GM18858 (cell line): ENCODE measurements around the gene AMN.

ENCODE experiments used
- ATAC-seq: cut with Tn5 transposase; IDR thresholded peaks from one replicate; pipeline ENCODE4 v1.9.1; 2021; ENCODE audit not compliant: unreplicated experiment

The AMN gene

DNA sequence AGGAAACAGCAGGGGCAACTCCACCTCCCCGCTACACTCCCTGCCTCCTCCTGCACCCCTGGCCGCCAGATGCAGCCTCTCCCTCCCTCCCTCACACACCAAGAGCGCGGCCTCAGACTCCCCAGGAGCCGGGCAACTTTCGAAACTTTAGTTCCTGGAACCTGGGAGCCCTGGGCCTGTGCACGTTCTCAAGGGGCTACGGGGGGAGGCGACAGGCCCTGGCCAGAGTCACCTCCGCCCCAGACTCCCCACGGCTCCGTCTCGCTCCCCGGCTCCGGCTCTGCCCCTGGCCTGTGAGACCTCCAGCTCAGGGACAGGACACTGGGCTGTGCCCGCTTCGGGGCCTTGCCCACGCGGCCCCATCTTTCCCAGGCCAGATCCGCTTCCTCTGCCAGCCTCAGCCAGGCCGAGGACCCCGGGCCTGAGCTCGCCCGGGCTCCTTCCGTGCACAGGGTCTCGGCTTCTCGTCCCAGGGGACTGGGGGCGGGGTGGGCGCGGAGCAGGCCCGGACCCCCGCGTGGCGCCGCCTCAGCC lies 5.5 kb downstream of the AMN start:
- no peak for ATAC-seq

GRCh38 chr14:102928412-102929240 lies 6.2 kb downstream of the AMN start:
- no peak for ATAC-seq

DNA sequence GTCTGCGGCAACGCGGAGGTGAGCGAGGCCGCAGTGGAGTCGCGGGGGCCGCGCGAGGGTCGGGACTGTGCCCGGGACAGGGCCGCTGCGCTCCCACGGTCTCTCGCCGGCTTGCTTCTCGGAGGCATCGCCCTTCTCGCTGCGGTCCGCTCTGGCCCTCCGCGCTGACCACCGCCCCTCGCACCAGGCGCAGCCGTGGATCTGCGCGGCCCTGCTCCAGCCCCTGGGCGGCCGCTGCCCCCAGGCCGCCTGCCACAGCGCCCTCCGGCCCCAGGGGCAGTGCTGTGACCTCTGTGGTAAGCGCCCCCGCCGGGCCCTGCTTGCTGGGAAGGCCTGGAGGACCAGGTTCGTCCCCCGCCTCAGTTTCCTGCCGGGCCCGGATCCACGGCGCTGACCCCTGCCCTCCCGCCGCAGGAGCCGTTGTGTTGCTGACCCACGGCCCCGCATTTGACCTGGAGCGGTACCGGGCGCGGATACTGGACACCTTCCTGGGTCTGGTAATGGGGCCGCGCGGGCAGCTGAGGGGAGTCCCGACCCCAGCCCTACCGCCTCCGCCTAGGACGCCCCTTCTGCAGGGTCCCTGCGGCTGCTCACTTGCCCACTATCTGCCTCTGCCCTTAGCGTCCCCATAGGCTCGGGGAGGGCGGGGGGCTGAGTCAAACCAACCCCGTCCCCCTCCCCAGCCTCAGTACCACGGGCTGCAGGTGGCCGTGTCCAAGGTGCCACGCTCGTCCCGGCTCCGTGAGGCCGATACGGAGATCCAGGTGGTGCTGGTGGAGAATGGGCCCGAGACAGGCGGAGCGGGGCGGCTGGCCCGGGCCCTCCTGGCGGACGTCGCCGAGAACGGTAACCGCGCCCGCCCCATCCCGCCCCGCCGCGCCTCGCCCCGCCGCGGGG lies 7.0 kb downstream of the AMN start:
- ATAC-seq = no peak

GRCh38 chr14:102930138-102930752 lies 7.8 kb downstream of the AMN start:
- no peak for ATAC-seq

GRCh38 chr14:102930753-102931579 lies 8.5 kb downstream of the AMN start:
- no peak for ATAC-seq

- ATAC-seq = no peak
These were observed 9.3 kb downstream of the AMN start for GRCh38 chr14:102931580-102932285.

GRCh38 chr14:102932484-102933248 lies 10.2 kb downstream of the AMN start:
- no peak for ATAC-seq

DNA sequence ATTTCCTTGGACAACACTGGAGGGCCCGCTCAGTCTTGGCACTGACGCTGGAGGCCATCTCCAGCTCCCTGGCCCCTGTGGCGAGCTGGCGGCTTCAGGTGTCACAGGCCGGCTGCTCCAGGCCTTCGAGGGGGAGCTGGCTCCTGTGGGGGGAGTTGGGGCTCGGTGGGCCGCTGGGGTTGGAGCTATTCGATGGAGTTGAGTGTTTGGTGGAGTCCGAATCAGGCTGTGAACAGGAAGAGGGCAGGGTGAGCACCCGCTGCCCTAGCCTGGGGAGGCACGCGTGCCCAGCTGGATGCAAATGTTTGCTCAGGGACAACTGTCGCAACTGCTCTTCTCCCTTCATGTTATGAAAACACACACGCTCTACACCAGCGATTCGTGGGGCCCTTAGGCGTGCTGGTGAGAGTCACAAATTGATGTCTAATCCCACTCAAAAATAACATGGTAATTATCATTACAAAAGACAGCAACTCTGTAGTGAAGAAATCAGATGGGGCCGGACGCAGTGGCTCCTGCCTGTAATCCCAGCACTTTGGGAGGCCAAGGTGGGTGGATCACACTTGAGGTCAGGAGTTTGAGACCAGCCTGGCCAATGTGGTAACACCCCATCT lies 11.3 kb downstream of the AMN start:
- ATAC-seq = no peak

DNA sequence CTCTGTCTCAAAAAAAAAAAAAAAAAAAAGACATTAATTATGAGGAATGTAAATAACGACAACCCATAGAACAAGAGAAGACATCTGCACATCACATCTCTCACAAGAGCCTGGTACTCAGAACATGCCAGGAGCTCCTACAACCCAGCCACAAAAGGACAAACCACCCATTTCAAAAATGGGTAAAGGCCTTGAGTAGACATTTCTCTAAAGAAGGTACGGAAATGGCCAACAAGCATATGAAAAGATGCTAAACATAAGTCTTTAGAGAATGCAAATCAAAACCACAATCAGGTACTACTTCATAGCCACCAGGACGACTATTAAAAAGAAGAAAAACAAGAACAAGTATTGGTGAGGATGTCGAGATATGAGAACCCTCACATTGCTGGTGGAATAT lies 13.3 kb downstream of the AMN start:
- no peak for ATAC-seq

DNA sequence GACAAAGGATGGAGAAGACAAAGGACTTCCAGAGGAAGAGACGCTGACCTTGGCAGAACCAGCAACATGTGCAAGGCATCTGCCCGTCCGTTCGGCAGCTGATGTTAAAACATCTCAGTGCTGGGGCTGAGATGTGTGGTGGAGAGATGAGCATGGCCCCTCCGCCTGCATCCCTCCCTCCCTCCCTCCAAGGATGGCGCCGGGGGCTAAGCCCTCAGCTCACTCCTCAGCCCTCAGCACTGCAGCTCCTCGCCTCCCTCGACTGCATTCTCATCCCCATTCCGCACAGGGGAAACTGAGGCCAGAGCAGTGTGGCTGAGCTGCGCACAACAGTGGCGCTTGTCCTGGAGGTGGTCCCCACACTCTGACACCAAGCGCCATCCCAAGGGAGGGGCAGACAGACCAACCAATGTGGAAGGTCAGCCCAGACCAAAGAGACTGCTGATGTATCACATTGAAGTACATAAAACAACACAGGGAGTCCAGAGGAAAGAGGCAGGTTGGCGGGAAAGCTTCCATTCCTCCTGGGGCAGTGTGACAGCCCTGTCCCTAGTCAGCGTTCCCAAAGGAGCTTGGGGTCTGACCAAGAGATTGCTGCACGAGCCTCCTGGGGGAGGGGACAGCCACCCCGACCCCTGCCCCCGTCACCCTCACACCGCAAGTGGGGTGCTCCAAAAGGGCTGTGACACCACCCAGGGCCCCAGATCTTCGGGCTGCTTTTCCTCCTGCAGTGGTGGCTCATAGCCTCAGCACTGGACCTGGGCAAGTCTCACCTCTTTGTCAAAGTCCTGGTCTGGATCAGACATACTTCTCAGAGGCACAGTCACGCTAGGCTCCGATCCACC lies 15.1 kb downstream of the AMN start:
- no peak for ATAC-seq

GRCh38 chr14:102938191-102938590 lies 15.7 kb downstream of the AMN start:
- no peak for ATAC-seq

- ATAC-seq = no peak
These were observed 16.9 kb downstream of the AMN start for GRCh38 chr14:102939329-102939728.

DNA sequence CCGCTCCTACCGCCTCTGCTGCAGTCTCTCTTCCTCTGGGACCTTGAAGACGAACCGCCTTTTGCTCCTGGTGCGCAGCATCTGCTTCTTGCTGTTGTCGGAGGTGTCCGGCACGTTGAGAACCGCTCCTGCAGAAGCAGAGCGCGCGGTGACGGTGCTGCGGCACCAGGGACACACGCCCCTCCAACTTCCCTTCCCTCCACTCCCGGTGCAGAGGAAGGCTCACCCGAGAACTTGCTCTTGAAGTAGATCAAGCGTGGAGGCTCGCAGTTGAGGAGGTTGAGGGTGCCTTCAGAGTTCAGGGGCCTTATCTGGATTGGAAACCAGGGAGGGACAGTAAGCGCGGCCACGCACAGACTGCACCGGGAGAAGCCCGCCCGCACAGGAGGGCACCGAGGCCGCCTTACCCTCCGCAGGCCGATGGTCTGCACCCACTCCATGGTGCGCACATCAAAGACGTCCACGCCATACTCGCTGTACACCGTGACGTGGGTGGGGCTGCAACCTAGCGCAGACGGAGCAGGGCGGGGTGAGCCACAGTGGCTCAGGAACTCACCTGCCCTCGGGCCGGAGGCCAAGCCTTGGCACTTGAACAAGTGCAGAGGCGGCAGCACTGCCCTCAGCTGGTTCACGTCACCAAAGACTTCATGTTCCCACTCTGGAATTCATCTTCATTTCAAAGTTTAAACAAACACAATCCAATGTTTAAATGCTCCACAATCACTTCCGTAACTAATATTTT lies 17.5 kb downstream of the AMN start:
- no peak for ATAC-seq

- no peak for ATAC-seq
These were observed 18.4 kb downstream of the AMN start for GRCh38 chr14:102940729-102941362.

- no peak for ATAC-seq
These were observed 19.1 kb downstream of the AMN start for GRCh38 chr14:102941419-102942011.

- no peak for ATAC-seq
These were observed 19.6 kb downstream of the AMN start for GRCh38 chr14:102942069-102942468.
